ENCODE data around the gene AZIN2.

- TF ChIP-seq MAX (IDR thresholded peaks at IDR 0.05; ENCODE audit: low read depth, low read length) (no peak), RFX5 (IDR thresholded peaks at IDR 0.05; ENCODE audit: low read depth, low read length) (no peak), SREBF1 (IDR thresholded peaks at IDR 0.05; ENCODE audit: low read length) (no peak), POLR2A (IDR thresholded peaks at IDR 0.05; ENCODE audit: low read depth, low read length) (no peak), TARDBP (IDR thresholded peaks at IDR 0.05; ENCODE audit: borderline replicate concordance) (no peak), RCOR1 (conservative IDR thresholded peaks at IDR 0.05; ENCODE audit: low read depth, low read length) (no peak)
Observed at GRCh38 chr1:33061834-33062233, 19.1 kb upstream of the AZIN2 start.
